Activated CD8-positive, alpha-beta memory T cell treated with anti-CD3 and anti-CD28 coated beads, Interleukin-2, amount 50 U/mL, for 24 hours (primary cell): ENCODE measurements around the gene CDRT4.

Source experiments
- DNase-seq: peaks from one replicate; pipeline ENCODE4 v3.0.0-alpha.2; 2020; ENCODE audit errors: extremely low read depth

CDRT4 gene

GRCh38 chr17:15393414-15393813, 74.0 kb downstream of the CDRT4 start:
- no peak for DNase-seq

GRCh38 chr17:15392326-15392741, 75.1 kb downstream of the CDRT4 start:
- DNase-seq: no peak

- DNase-seq: no peak
These were observed 78.9 kb downstream of the CDRT4 start for GRCh38 chr17:15388356-15389041.

GRCh38 chr17:15386083-15386482, 81.3 kb downstream of the CDRT4 start:
- DNase-seq: no peak
